A204.1 (cell line): ENCODE results near the gene CFAP119.
"Not testable (repeated sequence)": the region's sequence is repeated elsewhere in the genome, so short reads cannot be mapped to it uniquely, and the experiment has no call there.

Experiments used
- FAIRE-seq: peaks from 2 replicates; lab custom pipeline; 2012; peaks lifted over from hg19 to GRCh38; lab: Jason Lieb, UNC

Gene CFAP119

DNA sequence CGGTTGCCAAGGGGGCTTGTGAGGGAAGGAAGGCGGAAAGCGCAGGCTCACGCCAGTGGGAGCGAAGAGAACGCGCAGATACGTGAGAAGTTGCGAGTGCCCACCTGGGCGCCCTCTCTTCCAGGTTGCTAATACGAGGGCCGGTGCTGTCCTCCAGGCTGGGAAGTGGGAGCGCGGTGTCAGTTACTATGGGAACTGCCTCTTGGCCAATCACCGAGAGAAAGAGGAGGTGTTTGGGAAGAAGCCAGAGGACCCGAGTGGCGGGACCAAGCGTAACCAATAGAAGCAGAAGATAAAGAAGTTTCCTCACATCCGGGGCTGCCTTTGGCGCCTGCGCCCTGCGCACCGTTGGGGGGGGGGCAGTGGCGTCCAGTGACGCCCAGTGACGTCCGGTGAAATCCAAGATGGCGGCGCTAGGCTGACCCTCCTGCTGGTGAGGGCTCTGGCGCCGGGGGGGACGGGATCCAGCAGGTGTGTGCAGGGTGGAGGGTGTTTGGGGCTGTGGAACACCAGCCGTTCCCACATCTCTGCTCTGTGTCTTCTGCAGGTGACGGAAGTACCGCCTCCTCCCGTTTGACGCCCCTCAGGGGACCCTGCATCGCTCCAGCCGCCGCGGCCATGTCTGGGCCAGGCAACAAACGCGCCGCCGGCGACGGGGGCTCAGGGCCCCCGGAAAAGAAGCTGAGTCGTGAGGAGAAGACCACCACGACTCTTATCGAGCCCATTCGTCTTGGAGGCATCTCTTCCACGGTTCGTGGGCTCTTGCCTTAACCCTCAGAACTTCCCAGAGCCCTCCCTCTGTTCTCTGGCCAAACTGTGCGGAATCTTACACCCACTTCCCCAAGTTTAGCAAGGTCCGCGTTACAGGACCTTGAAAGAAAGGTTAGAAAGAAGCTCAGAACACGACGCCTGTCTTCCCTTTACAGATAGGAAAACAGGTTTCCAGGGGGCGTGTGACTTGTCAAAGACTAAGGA is at the start of gene CFAP119, which contains the start of gene RNF40:
Gene CFAP119 (minus strand): TSS at position 135 of the 975 bp plus-strand sequence. CDS start 314 bp downstream, outside the sequence.
Gene RNF40 (plus strand): TSS at position 395 of the 975 bp plus-strand sequence. CDS start 224 bp downstream, at position 619.
- peak; percentile 98 for FAIRE-seq

GRCh38 chr16:30809675-30810074 is 47.8 kb upstream of the CFAP119 start:
- not testable (repeated sequence) for FAIRE-seq

GRCh38 chr16:30808890-30809426 is 47.1 kb upstream of the CFAP119 start:
- not testable (repeated sequence) for FAIRE-seq

GRCh38 chr16:30808146-30808545 is 46.3 kb upstream of the CFAP119 start:
- no peak for FAIRE-seq

GRCh38 chr16:30805370-30806169 is 43.7 kb upstream of the CFAP119 start:
- no peak for FAIRE-seq

DNA sequence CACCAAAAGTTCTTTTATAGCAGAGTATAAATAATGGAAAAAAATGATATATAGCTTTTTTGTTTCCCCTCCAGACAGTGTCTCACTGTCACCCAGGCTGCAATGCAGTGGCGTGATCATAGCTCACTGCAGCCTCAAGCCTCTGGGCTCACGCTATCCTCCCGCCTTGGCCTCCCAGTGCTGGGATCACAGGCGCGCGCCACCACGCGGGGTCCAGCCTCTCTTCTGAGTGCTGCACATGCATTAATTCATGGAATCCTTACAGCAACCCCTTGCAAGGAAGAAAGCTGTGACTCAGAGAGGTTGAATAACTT is 43.2 kb upstream of the CFAP119 start:
- FAIRE-seq, result no peak

DNA sequence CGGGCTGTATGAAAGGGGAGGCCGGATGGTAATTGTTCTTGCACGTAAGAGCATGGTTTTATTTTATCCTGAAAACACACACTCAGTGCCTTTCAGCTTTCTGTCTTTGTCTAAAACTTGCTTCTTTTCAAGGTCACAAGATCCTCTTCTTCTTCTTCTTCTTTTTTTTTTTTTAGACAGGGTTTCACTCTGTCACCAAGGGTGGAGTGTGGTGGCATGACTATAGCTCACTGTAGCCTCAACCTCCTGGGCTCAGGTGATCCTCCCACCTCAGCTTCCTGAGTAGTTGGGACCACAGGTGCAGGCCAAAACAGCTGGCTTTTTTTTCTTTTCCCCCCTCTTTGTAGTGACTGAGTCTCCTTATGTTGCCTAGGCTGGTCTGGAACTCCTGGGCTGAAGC is 41.1 kb upstream of the CFAP119 start:
- no peak for FAIRE-seq

- no peak for FAIRE-seq
These were observed 35.9 kb upstream of the CFAP119 start for GRCh38 chr16:30797670-30798309.

DNA sequence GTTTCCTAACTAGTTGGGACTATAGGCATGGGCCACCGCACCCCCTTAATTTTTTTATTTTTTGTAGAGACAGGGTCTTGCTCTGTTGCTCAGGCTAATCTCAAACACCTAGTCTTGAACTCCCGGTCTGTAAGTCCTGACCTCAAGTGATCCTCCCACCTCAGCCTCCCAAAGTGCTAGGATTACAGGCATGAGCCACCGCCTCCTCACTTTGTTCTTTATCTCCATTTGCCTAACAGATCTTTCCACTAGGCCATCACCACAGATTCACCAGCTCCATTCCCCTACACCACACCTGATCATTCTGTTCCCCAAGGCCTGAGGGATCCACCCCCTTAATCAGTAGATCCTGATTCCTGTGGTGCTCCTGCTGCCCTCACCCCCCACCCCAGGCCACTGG is 32.8 kb upstream of the CFAP119 start:
- FAIRE-seq, result no peak

DNA sequence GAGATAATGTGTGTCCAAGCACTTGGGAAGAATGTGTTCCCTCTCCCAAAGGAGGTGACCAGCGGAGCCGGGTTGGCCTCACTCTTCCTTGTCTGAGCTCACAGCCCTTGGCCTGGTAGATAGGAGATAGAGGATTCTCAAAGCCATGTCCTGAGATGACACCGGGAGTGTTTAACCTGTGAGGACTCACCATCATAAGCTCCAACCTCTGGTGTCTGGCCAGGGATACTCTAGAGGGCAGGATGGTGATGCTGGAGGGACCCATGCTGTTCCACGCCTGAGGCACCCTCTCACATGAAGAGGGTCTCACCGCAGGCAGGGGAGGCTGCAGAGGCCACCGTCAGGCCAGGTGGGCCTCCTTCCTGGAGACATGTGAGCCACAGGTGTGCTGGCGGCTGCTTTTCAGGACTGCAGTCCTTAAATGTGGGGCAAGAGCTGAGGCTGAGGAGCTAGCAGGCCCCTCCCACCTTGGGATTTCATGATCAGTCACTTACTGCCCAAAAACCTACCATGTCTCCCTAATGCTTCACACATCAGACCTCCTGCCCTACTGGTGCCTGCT is 31.7 kb upstream of the CFAP119 start:
- FAIRE-seq, result no peak

- no peak for FAIRE-seq
These were observed 25.9 kb upstream of the CFAP119 start for GRCh38 chr16:30787613-30788378.

GRCh38 chr16:30786936-30787612 is 25.2 kb upstream of the CFAP119 start, which contains the start of gene ZNF629:
Gene ZNF629, minus strand, starts transcription at chr16:30787205. Its CDS starts 2,723 bp downstream, at chr16:30784482.
- no peak for FAIRE-seq

DNA sequence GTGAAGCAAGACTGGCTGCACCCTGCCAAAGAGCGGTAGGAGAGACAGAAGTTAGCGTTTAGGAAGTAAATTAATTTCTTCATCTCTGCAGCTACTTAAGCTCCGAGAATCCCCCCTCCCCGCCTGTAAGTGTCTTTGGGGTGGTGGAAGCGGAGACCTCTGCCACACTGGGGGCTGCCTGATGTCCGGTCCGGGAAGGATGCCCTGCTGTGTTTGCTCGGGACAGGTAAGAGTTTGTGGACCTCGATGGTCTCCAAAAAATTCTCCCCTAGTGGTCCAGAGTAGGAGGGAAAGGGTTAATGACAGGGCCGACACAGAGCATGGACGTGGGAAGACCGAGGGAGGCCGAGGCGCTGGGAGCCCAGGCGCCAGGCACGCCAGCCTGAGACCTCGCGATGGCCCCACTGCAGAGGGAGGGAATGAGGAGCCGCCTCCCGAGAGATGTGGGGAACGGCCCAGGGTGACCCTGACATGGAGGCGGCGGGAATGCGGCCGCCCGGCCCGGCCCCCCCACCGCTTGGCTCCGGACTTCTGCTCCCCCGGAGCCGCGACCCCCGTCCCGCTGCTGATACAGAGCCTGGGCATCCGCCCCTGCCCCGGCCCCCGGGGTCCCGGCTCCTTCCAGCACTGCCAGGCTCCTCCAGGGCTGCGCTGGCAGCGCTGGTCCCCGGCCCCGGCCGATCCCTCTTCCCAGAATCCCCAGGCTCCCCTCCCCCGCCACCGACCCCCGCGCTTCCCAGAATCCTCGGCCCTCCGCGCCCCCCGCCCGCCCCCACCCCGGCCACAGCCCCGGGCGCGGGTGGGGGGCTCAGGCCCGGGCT is 24.5 kb upstream of the CFAP119 start:
- FAIRE-seq, result no peak

- no peak for FAIRE-seq
These were observed 23.6 kb upstream of the CFAP119 start for GRCh38 chr16:30785126-30786106.

DNA sequence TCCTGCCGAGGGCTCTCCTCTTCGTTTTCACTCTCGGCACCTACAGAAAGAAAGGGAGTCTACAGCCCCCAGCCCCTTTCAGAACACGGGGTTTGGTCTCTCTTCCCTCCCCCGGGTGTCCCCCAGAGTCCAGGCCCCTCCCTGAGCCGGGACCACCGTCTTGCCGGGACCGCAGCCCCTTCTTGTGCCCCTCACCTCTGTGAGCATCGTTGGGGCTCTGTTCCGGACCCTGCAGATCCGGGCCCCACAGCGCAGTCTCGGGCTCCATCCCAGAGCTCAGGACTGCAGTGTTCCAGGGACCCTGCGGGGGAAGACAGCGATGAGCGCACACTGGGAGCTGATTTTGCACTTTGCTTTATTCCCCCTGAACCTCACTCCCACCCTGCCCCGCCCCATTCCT is 22.4 kb upstream of the CFAP119 start:
- no peak for FAIRE-seq

- no peak for FAIRE-seq
These were observed 21.6 kb upstream of the CFAP119 start for GRCh38 chr16:30783280-30784109.
